HL-60 (cell line): ENCODE data around the gene TRIP4.

Source experiments
- CTCF ChIP-seq: IDR thresholded peaks from one replicate; pipeline ENCODE4 v1.5.1; 2011; ENCODE audit warnings: low read length, control low read depth, inconsistent platforms; ENCODE audit not compliant: insufficient read depth
- GABPA ChIP-seq: IDR thresholded peaks from 2 replicates; pipeline ENCODE4 v1.6.1; 2012; ENCODE audit warnings: low read depth
- POLR2AphosphoS5 ChIP-seq: IDR thresholded peaks from 2 replicates; pipeline ENCODE4 v1.6.1; 2012; ENCODE audit warnings: low read depth
- REST ChIP-seq: IDR thresholded peaks from 2 replicates; pipeline ENCODE4 v1.6.1; 2012; ENCODE audit warnings: low read depth; ENCODE audit not compliant: insufficient replicate concordance
- SPI1 ChIP-seq: IDR thresholded peaks from 2 replicates; pipeline ENCODE4 v1.6.1; 2012; ENCODE audit warnings: low read depth, mild to moderate bottlenecking, borderline replicate concordance

GRCh38 chr15:64493641-64494040 is 106.0 kb downstream of the TRIP4 start:
- TF ChIP-seq GABPA = no peak
- TF ChIP-seq CTCF = no peak
- no peak for TF ChIP-seq REST
- TF ChIP-seq POLR2AphosphoS5 = no peak
- peak; percentile 39; the same call in 1 of the 2 replicates for TF ChIP-seq SPI1
